GM12873 (cell line): ENCODE measurements around the gene PLD5.

ENCODE experiments used
- TF ChIP-seq, protein P1 (sequence below): IDR thresholded peaks from 2 replicates; pipeline ENCODE4 v1.5.1; 2012; ENCODE audit warnings: low read depth, mild to moderate bottlenecking, moderate library complexity, low read length, control low read depth; ENCODE audit not compliant: insufficient read depth; ENCODE audit errors: missing control alignments

PLD5 gene

GRCh38 chr1:242432491-242433095 lies 91.9 kb downstream of the PLD5 start:
- TF ChIP-seq, protein P1, sequence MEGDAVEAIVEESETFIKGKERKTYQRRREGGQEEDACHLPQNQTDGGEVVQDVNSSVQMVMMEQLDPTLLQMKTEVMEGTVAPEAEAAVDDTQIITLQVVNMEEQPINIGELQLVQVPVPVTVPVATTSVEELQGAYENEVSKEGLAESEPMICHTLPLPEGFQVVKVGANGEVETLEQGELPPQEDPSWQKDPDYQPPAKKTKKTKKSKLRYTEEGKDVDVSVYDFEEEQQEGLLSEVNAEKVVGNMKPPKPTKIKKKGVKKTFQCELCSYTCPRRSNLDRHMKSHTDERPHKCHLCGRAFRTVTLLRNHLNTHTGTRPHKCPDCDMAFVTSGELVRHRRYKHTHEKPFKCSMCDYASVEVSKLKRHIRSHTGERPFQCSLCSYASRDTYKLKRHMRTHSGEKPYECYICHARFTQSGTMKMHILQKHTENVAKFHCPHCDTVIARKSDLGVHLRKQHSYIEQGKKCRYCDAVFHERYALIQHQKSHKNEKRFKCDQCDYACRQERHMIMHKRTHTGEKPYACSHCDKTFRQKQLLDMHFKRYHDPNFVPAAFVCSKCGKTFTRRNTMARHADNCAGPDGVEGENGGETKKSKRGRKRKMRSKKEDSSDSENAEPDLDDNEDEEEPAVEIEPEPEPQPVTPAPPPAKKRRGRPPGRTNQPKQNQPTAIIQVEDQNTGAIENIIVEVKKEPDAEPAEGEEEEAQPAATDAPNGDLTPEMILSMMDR, result no peak

- TF ChIP-seq, protein P1, result no peak
Observed at GRCh38 chr1:242431786-242432185, 92.7 kb downstream of the PLD5 start.

GRCh38 chr1:242430956-242431355 lies 93.5 kb downstream of the PLD5 start:
- TF ChIP-seq, protein P1, result no peak

- TF ChIP-seq, protein P1, result no peak
Observed at GRCh38 chr1:242428399-242429190, 95.9 kb downstream of the PLD5 start.

DNA sequence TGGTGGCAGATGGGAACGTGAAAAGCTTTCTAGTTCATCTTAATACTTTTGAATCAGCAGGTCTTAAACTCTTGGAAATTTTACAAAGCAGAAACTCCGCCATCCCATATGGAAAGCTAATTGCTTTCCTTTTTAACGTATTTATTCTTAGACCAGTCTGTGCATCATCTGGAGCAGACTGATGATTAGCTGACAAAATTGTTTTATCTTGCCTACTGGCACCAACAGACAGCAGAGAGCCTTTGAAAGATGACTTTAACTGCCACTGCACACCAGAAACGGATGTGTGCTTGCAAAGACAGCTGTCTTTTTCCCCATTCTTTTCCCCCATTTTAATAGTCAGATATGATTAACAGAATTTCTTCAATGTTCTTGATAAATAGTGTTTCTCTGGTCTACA lies 97.0 kb downstream of the PLD5 start:
- TF ChIP-seq, protein P1, result no peak

GRCh38 chr1:242426271-242426905 lies 98.1 kb downstream of the PLD5 start:
- TF ChIP-seq, protein P1, result no peak

DNA sequence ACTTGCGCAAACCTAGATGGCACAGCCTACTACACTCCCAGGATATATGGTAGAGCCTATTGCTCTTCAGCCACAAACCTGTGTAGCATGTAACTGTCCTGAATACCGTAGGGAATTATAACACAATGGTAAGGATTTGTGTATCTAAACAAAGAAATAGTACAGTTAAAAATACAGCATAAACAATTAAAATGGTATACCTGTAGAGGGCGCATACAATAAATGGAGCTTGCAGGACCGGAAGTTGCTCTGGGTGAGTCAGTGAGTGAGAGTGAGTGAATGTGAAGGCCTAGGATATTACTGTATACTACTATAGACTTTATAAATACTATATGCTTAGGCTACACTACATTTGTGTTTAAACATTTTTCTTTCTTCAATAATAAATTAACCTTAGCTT lies 99.3 kb downstream of the PLD5 start:
- TF ChIP-seq, protein P1, result peak; percentile 25
